ENCODE results near the gene ATP8B1.

GRCh38 chr18:57621246-57621604, 181.9 kb downstream of the ATP8B1 start:
- TF ChIP-seq CTCF (IDR thresholded peaks at IDR 0.05 in 4 of 5, conservative IDR thresholded peaks at IDR 0.05 in 1 of 5) (no peak), POLR2A (IDR thresholded peaks at IDR 0.05) (no peak)

Measured in gastrocnemius medialis (tissue), 4 donors.